Dermis microvascular lymphatic vessel endothelial cell (primary cell): ENCODE measurements around the gene MYBBP1A. TPM values are rescaled to one million over a fixed set of nuclear protein-coding genes. Genes with fewer than 3 reads are reported as not detected.

Source experiments
- DNase-seq, 2 donors: peaks; one replicate each; pipeline versions ENCODE4 v3.0.0 to v3.0.0-alpha.2; 2010; ENCODE audit warnings: low read depth in 2 of 2
- total RNA-seq: library from RNA; depleted of rRNA; stranded (reverse); fragments of >200 nt; gene quantifications from 2 replicates; pipeline ENCODE4 v1.2.1, GENCODE V29; 2014

The MYBBP1A gene
- total RNA-seq, 1 donor from 2014 or later, result 29.7 TPM

DNA sequence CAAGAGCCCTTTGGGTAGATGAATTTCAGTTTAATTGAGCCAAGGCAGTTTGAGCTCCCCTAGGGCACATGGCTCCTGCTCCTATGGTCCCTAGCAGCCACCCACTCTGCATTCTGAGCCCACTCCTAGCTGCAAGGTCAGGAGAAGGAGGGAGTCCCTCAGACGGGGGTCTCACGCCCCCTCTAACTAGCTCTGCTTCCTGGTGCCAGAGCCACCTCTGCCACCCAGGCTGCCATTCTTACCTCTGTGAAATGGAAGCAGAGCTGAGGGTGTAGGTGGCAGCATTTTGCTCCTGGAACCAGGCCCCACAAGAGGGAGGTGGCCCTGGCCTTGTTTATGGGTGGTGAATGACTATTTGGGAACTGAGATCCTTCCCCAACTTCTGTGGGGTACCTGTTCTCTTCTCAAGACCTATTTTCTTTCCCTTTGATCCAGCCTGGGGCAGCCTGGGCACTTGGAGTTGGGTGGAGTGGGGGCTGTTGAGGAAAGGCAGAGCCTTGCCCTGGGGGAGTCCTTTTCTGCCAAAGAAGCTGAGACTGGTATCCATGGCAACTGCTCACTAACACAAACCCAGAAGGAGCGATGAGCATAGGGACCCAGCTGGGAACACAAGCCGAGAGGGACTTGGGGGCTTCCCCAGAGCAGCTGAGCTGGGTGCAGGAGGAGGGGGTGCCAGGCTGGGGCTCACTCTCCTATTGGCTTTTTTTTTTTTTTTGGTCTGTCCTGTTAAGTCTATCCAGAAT is 51.7 kb downstream of the MYBBP1A start:
- no peak for DNase-seq

DNA sequence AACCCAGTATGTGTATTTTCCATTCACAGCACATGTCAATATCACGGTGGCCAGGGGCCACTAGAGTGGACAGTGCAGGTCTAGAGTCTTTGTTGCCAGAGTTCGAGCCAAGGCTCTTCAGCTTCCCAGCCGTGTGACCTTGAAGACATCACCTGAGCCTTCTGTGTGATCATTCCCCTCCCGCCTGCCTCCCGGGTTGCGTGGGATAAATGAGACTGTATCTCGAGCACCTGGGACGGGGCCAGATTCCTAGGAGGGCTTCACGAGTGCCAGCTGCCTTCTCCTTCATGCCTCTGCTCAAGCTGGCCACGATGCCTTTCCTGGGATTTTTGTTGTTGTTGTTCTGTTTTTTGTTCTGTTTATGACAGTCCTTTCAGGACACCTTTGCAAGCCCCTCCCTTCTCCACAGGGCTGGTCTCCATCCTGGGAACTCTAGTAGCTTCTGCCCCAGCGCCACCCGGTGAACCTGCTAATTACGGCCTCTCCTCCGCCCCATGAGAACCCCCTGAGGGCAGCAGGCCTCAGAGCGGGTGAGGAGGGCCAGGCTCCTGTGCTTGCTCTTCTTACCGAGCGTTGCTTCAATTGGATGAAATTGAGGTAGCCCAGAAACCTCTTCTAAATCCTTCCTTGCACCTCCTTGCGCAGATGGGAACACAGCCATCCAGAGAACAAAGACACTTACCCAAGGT is 52.6 kb downstream of the MYBBP1A start:
- no peak for DNase-seq

DNA sequence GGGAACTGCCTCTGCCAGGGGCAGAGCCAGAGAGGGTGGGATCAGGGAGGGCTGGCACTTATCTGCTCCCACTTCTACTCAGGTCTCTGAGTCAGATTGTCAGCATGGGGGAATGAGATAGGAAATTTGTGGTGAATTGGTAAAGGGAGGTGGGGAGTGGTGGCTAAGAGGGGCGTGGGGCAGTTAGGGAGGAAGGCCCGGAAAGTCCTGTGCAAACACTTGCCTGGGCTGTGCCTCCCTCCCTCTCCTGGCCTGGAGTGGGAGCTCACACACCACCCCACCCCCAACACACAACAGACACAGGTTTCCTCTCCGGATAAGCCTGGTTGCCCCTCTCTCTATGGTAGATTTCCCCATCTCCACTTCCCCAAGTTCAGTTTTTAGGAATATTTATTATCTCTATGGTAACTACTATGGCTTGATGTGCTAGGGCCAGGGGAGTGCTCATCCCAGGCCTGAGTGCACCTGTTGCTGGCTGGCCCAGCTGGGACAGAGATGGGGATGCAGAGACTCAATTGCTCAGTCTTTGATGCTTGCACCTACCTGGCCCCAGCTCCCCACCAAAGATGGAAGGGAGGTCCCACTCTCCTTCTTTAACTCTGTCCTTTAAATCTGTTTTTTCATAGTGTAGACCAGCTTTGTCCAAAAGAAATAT is 53.8 kb downstream of the MYBBP1A start:
- peak; percentile 98 for DNase-seq

DNA sequence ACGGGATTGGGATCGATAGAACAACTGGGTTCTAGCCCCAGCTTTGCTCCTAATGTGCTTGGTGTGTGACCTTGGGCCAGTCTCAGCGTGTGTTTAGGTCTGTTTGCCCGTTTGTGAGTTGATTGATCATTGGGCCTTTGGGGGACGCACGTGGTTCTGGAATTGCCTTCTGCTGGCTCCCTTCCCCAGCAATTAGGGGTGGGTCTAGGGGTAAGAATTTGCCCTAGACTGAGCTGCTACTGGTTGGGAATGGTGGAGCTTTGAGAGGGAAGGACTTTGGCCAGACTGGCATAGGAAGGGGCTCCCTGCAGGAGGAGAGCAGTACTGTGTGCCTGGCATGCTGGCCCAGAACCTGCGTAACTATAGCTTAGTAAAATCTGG is 55.0 kb downstream of the MYBBP1A start:
- DNase-seq, result peak in 1 of 2 donors; percentile 52

DNA sequence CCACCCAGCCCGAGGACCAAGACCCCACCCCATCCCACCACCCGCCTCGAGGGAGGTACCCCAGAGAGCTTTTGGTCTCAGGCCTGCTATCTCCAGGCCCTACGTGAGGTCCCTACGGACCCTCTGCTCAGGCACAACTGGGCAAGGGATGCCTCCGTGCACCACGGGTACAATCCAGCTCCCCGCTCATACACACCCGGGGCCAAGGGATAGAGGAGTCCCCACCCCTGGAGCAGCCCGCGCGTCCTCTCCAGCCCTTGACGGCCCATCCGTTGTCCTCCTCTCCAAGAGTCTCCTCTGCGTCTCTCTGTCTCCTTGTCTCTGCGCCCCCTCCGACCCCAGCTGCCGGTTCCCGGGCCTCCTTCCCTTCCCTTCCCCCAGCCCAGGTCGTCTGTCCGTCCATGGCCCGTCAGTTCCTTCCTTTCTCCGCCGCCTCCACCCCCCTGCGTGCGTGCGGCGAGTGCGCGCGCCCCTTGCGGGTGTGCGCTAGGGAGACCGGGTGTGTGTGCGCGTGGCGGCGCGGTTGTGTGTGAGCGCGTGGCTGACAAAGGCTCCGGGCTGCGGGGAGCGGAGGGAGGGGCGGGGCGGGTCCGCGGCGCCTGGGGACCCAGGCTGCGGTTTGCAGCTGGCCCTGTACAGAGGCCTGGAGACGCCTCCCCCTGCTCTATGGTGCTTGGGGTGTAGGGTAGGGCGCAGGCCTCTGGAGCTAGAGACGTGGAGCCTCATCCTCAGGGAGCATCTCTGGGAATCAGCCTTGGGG is 55.6 kb downstream of the MYBBP1A start:
- peak in 1 of 2 donors; percentile 76 for DNase-seq

DNA sequence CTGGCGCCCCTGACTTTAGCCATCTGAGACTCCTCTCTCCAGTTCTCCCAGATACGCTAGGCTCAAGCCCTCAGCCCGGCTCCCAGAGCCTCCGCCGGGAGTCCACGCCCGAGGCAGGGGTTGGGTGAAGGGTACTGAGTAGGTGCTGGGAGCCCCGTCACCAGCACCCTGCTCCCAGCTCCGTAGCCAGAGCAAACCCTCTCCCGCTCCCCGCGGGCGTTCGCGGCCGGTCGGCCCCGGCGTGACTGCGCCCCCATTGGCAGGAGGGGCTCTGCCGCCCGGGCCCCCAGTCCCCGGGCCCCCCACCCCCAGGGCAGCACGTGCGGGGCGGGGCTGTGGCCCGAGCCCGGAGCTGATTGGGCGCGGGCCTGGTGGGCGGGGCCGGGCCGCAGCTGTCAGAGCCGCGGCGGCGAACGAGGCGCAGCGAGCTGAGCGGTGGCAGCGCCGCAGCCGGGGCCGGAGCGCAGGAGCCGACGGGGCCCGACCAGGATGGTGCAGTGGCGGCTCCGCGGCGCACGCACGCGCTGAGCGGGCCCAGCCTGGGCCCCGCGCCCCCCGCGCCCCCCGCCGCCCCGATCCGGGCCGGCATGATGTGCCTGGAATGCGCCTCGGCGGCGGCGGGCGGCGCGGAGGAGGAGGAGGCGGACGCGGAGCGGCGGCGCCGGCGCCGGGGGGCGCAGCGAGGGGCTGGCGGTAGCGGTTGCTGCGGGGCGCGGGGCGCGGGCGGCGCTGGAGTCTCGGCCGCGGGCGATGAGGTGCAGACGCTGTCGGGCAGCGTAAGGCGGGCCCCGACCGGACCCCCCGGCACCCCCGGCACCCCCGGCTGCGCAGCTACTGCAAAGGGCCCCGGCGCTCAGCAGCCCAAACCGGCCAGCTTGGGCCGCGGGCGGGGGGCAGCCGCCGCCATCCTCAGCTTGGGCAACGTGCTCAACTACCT is 56.5 kb downstream of the MYBBP1A start, which contains the start of gene SPNS2:
SPNS2 (plus strand) TSS at position 421 of the 937 bp plus-strand sequence; CDS start at position 588, 167 bp downstream.
- DNase-seq, result peak in 1 of 2 donors; percentile 85

DNA sequence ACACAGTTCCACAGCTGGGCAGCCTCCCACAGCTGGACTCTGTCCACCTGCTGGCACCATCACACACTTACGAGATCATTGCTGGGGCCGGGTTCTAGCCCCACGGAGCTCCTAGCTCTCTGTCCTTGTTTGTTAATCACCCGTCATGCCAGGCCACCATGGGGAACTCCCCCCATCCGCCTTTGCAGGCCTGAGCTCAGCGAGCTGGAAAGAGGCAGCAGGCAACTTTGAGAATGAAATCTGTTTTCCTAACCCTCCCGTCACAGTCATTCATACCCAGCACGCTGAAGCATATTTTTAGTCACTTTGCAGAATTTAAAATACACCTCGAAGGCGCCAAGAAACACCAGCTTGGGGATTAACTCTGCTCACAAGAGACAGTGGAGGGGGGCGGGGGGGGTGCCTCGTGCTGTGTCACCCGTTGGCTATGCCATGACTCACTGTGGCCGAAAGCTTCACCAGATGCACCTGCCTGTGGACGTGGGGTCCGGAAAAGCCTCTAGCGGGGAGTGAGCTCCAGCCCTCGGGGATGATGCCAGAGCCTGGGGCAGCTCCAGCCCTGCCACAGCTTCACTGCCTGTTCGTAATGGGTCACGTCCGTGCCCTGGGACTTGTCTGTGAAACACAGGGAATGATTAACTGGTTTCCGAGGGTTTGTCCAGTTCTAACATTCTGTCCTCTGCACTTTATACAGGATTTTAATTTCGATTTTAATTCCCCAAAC is 57.9 kb downstream of the MYBBP1A start:
- peak in 1 of 2 donors; percentile 55 for DNase-seq

DNA sequence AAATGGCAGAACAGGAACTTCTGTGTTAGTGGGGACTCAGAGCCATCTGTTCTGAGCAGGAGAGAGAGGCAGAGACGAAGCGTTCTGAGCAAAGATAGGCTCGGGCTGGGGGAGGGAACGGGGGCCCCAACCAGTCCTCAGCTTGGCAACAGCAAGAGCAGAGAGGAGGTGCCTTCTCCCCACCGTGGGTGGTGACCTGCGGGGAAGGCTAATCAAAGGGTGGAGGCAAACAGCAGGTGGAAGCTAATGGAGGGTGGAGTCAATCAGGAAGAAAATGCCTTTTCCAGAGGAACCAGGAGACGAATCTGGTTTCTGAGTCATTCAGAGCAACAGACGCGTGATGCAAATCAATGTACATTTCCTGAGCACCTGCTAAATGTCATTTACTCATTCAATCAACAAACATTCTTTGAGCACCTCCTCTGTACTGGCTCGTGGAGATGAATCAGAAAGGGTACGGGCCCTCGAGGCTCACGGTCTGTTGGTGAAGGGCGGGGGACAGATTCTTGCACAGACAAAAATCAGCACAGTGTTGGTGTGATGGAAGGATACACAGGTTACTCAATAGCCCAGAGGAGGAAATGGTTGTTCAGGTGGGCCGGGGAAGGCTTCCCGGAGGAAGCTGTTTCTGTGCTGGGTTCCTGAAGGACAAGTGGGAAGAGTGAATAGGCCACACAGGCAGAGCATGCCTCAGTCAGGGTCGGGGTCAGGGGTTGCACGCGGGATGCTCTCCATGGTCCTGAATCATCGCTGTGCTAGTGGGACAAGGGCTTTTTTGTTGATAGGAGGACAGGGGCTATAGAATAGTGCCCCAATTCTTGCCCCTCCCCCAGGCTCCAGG is 62.2 kb downstream of the MYBBP1A start:
- peak in 1 of 2 donors; percentile 72 for DNase-seq

DNA sequence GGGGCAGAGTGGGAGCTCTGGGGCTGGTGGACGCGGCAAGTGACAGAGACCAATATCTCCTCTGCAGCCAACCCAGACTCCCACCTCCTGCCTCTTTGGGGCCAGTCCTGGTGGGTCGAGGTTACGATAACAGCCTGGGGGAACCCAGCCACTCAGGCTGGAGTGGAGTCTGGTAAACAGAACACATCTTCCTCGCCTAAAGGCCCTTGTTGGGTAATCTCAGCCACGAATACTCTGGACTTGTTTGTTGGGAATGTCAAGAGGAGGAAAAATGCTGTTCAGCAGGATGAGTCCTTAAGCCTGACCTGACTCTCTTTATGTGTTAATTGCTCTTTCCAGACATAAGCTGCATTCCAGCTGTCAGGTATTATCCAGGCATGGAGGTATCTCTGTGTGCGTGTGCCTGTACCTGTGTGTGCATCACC is 64.5 kb downstream of the MYBBP1A start:
- no peak for DNase-seq

DNA sequence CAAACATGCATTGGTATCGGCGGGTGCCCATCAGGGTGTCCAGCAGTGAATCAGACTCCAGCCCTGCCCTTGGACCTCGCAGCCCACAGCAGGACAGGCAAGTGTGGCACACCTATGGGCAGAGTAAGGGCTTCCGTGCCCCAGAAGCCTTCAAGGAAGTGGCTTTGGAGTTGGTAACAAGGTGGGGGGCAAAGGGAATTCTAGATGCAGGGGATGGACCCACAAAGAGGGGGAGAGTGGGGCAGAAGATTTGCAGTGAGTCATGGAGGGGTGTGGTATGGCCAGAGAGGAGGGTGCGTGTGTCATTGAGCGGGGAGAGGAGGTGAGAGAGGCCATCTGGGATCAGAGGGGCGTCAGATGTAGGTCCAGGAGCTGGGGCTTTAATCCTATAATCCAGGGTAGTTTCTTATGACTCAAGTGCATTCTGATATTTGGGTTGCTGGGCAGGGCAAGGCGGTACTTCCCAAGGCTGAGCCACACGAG is 65.0 kb downstream of the MYBBP1A start:
- no peak for DNase-seq

DNA sequence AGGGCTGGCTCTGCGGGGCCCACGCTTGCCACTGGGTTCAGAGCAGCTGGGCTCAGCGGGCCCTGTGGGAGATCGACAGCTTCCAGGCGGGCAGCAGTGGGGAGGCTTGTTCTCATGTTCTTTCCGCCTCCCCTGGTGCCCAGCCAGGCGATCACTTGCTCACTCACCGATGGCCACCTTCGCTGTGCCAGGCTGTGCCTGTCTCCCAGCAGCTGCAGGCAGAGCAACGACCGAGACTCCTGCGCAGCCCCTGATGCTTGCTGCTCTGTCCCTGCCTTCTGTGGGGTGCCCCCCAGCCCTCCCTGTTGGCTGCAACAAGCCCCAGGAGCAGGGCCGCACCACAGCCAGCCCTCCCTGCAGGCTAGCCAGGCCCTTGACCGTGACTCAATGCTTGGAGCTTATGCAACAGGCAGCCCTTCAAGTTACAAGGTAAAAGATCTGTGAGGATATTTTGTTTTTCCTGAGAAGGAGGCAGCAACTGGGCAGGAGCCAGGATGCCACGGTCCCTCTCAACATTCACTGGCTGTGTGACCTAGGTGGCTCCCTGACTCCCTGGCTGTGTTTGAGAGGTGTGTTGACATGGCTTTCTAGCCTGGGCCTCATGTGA is 66.1 kb downstream of the MYBBP1A start:
- DNase-seq, result no peak

Other genes with a start within 250 kb of the MYBBP1A start
- gene UBE2G1, start 188.7 kb downstream of the MYBBP1A start, total RNA-seq, result 28.9 and 36.7 TPM in 2 replicates
- gene SPNS3, start 121.4 kb downstream of the MYBBP1A start, total RNA-seq, result 0.51 and 0.63 TPM in 2 replicates
- gene SPNS2, start 56.5 kb downstream of the MYBBP1A start, total RNA-seq, result 45.6 and 70.2 TPM in 2 replicates
- not detected in 2 replicates for gene GGT6, start 5.2 kb upstream of the MYBBP1A start, total RNA-seq
- gene SMTNL2, start 29.1 kb upstream of the MYBBP1A start, total RNA-seq, result not detected in 2 replicates
- not detected in 2 replicates for gene ALOX15, start 86.3 kb upstream of the MYBBP1A start, total RNA-seq
- gene PELP1, start 148.8 kb upstream of the MYBBP1A start, total RNA-seq, result 10.0 and 13.7 TPM in 2 replicates
- gene ARRB2, start 155.2 kb upstream of the MYBBP1A start, total RNA-seq, result 8.2 and 8.5 TPM in 2 replicates
- gene MED11, start 176.0 kb upstream of the MYBBP1A start, total RNA-seq, result 7.8 and 13.7 TPM in 2 replicates
- 0.13 TPM in 1 of 2 replicates, not detected in the other for gene ZMYND15, start 184.4 kb upstream of the MYBBP1A start, total RNA-seq
- gene CXCL16, start 184.5 kb upstream of the MYBBP1A start, total RNA-seq, result 1.2 and 2.4 TPM in 2 replicates
- not detected in 2 replicates for gene TM4SF5, start 216.5 kb upstream of the MYBBP1A start, total RNA-seq
- gene VMO1, start 231.0 kb upstream of the MYBBP1A start, total RNA-seq, result 0.38 and 0.39 TPM in 2 replicates
- not detected in 2 replicates for gene GLTPD2, start 233.6 kb upstream of the MYBBP1A start, total RNA-seq
- gene PSMB6, start 240.8 kb upstream of the MYBBP1A start, total RNA-seq, result 167 and 224 TPM in 2 replicates